Calu3 (cell line): ENCODE data around the gene WDR83. TPM values are rescaled to one million over a fixed set of nuclear protein-coding genes. Genes with fewer than 3 reads are reported as not detected.
A peak's percentile ranks its signal among the peaks of the same experiment; 100 is the strongest.
"Not testable (repeated sequence)": the region's sequence is repeated elsewhere in the genome, so short reads cannot be mapped to it uniquely, and the experiment has no call there.

Experiments used
- BruUV-seq: library from RNA; stranded (reverse); fragments of 400-500 nt; replicated peaks from 2 replicates; lab custom pipeline; 2021; lab: Mats Ljungman, UMichigan
- CTCF ChIA-PET: fragments of 300-600 bp; sonication (Branson Sonifier 250); formaldehyde crosslinking; loops from one replicate; lab custom pipeline; 2022; ENCODE audit warnings: antibody characterized with exemption; lab: Charles Lee
- DNase-seq: peaks from one replicate; pipeline ENCODE4 v3.0.0; 2022
- H3K27ac Mint-ChIP-seq: one replicate; pipeline ENCODE4 v1.8.0; 2022; ENCODE audit warnings: mixed read lengths; ENCODE audit not compliant: unreplicated experiment
- H3K27me3 Mint-ChIP-seq: one replicate; pipeline ENCODE4 v1.8.0; 2022; ENCODE audit warnings: mixed read lengths; ENCODE audit not compliant: unreplicated experiment
- H3K36me3 Mint-ChIP-seq: one replicate; pipeline ENCODE4 v1.8.0; 2022; ENCODE audit warnings: mild to moderate bottlenecking, moderate library complexity, mixed read lengths; ENCODE audit not compliant: insufficient read depth, unreplicated experiment
- H3K4me1 Mint-ChIP-seq: one replicate; pipeline ENCODE4 v1.8.0; 2022; ENCODE audit warnings: mild to moderate bottlenecking, low read depth, mixed read lengths; ENCODE audit not compliant: unreplicated experiment
- H3K4me3 Mint-ChIP-seq: one replicate; pipeline ENCODE4 v1.8.0; 2022; ENCODE audit warnings: mild to moderate bottlenecking, low read depth, moderate library complexity, mixed read lengths; ENCODE audit not compliant: unreplicated experiment
- H3K9me3 Mint-ChIP-seq: one replicate; pipeline ENCODE4 v1.8.0; 2022; ENCODE audit warnings: low read depth, mixed read lengths; ENCODE audit not compliant: unreplicated experiment
- intact Hi-C: fragments of 100-400 bp; cut with micrococcal nuclease; formaldehyde crosslinking; loops from one replicate; pipeline ENCODE4 v1.10.0; 2022; ENCODE audit not compliant: unreplicated experiment
- total RNA-seq: library from RNA; stranded (reverse); gene quantifications from 2 replicates; pipeline ENCODE4 v1.2.3, GENCODE V29; 2022
- TF ChIP-seq, protein P1 (sequence below): fragments of 200-600 bp; IDR thresholded peaks from one replicate; pipeline ENCODE4 v1.8.0; 2022; ENCODE audit warnings: antibody characterized with exemption; ENCODE audit not compliant: unreplicated experiment

Gene WDR83
- total RNA-seq, 1 experiment from 2014 or later: 10.1 TPM

DNA sequence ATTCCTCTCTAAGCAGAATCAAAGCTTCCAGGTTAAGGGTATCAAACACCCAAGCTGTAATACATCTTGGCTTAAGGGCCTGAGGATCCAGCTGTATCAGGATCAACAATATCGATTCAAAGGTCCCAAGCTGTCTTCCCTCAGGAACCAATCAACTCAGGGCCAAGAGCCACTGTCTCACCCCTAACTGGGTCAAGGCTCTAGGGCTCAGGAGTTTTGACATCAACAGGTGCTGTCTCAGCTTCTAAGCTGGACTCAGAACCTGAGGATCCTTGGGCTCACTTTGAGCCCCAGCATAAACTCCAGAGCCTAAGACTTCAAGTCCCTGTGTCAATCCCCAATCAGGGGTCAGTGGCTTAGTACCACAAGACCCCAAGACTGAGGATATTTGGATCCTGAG lies 28.9 kb downstream of the WDR83 start:
- CTCF ChIA-PET: no interaction called here
- Mint-ChIP-seq H3K27ac (no peak overlapping the region), H3K4me1 (no peaks in the 10 kb centered on the region), H3K4me3 (peak overlapping the region; percentile 70), H3K36me3 (peaks cover 28% of the 10 kb centered on the region), H3K27me3 (no peaks in the 10 kb centered on the region), H3K9me3 (no peaks in the 10 kb centered on the region)
- intact Hi-C loops: no loop called here
- TF ChIP-seq, protein P1, sequence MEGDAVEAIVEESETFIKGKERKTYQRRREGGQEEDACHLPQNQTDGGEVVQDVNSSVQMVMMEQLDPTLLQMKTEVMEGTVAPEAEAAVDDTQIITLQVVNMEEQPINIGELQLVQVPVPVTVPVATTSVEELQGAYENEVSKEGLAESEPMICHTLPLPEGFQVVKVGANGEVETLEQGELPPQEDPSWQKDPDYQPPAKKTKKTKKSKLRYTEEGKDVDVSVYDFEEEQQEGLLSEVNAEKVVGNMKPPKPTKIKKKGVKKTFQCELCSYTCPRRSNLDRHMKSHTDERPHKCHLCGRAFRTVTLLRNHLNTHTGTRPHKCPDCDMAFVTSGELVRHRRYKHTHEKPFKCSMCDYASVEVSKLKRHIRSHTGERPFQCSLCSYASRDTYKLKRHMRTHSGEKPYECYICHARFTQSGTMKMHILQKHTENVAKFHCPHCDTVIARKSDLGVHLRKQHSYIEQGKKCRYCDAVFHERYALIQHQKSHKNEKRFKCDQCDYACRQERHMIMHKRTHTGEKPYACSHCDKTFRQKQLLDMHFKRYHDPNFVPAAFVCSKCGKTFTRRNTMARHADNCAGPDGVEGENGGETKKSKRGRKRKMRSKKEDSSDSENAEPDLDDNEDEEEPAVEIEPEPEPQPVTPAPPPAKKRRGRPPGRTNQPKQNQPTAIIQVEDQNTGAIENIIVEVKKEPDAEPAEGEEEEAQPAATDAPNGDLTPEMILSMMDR: no peak
- DNase-seq: no peak
- TSS peak; percentile 29 for BruUV-seq

DNA sequence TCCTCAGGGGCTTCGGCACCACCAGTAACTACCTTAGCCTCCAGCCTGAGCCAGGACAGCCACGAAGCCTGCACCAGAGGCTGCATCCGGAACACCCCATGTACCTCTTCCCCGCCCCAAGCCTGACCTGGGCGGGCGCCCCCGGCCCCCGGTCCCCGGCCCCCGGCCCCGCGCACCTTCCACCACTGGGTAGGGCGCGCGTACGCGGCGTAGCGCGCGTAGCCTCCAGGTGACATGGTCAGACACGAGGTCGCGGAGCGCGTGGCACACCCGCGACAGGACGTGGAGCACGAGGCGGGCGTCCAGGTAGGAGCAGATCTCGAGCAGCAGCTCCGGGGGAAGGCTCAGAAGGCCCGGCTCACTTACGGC lies 29.4 kb downstream of the WDR83 start:
- intact Hi-C loops: no loop called here
- DNase-seq: no peak
- TF ChIP-seq, protein P1: no peak
- peak overlapping the region; percentile 70 for H3K4me3 Mint-ChIP-seq
- peaks cover 32% of the 10 kb centered on the region for H3K36me3 Mint-ChIP-seq
- peak overlapping the region; percentile 68 for H3K27ac Mint-ChIP-seq
- CTCF ChIA-PET: no interaction called here
- H3K4me1 Mint-ChIP-seq: no peaks in the 10 kb centered on the region
- H3K9me3 Mint-ChIP-seq: no peaks in the 10 kb centered on the region
- H3K27me3 Mint-ChIP-seq: no peaks in the 10 kb centered on the region
- no TSS peak for BruUV-seq

DNA sequence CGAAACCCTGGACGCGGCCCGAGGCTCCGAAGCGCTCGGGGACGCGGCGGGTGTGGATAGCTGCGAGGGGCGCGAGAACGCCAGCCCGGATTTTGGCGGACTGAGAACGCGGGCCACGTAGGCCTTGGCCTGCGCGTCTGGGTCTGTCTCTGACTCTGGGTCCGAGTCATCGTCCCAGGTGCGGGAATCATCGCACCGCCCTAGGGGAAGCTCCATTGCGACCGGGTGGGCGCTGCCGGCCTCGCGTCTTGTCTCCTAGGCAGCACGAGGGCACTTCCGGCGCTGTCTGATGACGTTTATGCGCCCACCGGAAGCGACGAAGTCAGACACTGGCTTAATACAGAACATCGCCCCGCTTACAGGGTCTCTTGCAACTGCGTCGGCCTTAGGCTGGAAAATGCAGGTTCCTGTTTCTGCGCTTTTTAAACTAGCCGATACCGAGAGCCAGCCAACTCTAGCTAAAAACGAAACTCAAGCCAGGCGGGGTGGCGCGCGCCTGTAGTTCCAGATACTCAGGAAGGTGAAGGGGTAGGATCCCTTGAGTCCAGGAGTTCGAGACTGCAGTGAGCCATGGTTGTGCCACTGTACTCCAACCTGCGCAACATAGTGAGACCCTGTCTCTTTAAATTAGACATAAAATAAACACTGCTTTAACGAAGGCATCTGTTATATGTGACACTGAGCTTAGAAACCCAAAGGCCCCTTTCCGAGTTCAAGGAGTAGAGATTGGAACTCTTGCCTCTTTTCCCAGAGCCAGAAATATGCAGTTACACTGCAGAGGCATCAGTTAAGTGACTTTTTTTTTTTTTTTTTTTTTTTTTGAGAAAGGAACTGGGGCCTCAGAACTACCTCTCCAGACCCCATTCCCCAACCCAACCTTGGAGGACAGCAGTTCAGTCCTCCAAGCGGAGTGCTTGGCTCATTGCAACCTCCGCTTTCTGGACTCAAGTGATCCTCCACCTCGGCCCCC lies 30.0 kb downstream of the WDR83 start, which contains the start of gene FBXW9:
Gene FBXW9 (minus strand): TSS at position 266 of the 970 bp plus-strand sequence. CDS start 50 bp downstream, at position 216.
- Mint-ChIP-seq H3K4me1 (no peaks in the 10 kb centered on the region), H3K36me3 (peaks cover 30% of the 10 kb centered on the region), H3K27me3 (no peaks in the 10 kb centered on the region), H3K9me3 (no peaks in the 10 kb centered on the region), H3K4me3 (peak within 1 kb of the TSS; percentile 70), H3K27ac (peak within 1 kb of the TSS; percentile 68)
- intact Hi-C loops: no loop called here
- DNase-seq: peak; percentile 90
- TSS peak; percentile 96 for BruUV-seq
- TF ChIP-seq, protein P1: no peak
- CTCF ChIA-PET: no interaction called here

DNA sequence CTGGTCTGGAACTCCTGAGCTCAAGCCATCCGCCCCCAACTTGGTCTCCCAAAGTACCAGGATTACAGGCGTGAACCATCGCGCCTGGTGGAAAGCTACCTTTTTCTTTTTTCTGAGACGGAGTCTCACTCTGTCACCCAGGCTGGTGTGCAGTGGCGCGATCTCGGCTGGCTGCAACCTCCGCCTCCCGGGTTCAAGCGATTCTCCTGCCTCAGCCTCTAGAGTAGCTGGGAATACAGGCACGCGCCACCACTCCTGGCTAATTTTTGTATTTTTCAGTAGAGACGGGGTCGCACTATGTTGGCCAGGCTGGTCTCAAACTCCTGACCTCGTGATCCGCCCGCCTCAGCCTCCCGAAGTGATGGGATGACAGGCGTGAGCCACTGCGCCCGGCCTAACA lies 30.8 kb downstream of the WDR83 start:
- intact Hi-C loops, BruUV-seq, H3K9me3 Mint-ChIP-seq, CTCF ChIA-PET, H3K27me3 Mint-ChIP-seq, DNase-seq, H3K27ac Mint-ChIP-seq, H3K4me1 Mint-ChIP-seq: not testable (repeated sequence)
- Mint-ChIP-seq H3K4me3 (peak overlapping the region; percentile 70), H3K36me3 (peaks cover 28% of the 10 kb centered on the region)
